Neural cell (in vitro differentiated cells): Measurements from ENCODE around the gene INPP4B. TPM values are rescaled to one million over a fixed set of nuclear protein-coding genes. Genes with fewer than 3 reads are reported as not detected.

Experiments
- H2AFZ ChIP-seq: fragments of 200-600, 300-800 bp; sonication (generic), shearing (Covaris generic); 2 replicates; pipeline ENCODE4 v1.6.0; 2014; ENCODE audit warnings: low read depth, mild to moderate bottlenecking, antibody characterized with exemption, low read length, moderate library complexity
- H3F3A ChIP-seq: fragments of 200-600 bp; shearing (Covaris generic); 2 replicates; pipeline ENCODE4 v1.6.1; 2016; ENCODE audit warnings: mild to moderate bottlenecking, moderate library complexity, mixed read lengths, antibody characterized with exemption, low read length; ENCODE audit not compliant: insufficient read depth, poor library complexity, severe bottlenecking
- H3K27ac ChIP-seq: fragments of 200-600, 300-800 bp; sonication (generic), shearing (Covaris generic); 2 replicates; pipeline ENCODE4 v1.5.1; 2014; ENCODE audit warnings: mild to moderate bottlenecking, low read length, moderate library complexity
- H3K27me3 ChIP-seq: fragments of 300-800, 200-600 bp; sonication (generic), shearing (Covaris generic); 2 replicates; pipeline ENCODE4 v1.6.0; 2014; ENCODE audit warnings: mild to moderate bottlenecking, low read depth, low read length, moderate library complexity; ENCODE audit not compliant: insufficient read depth
- H3K36me3 ChIP-seq: fragments of 300-800, 200-600 bp; sonication (generic), shearing (Covaris generic); 2 replicates; pipeline ENCODE4 v1.5.1; 2014; ENCODE audit warnings: mild to moderate bottlenecking, antibody characterized with exemption, low read length, moderate library complexity; ENCODE audit not compliant: insufficient read depth
- H3K4me2 ChIP-seq: fragments of 300-800, 200-600 bp; sonication (generic), shearing (Covaris generic); 2 replicates; pipeline ENCODE4 v1.6.0; 2014; ENCODE audit warnings: mild to moderate bottlenecking, low read length
- H3K4me3 ChIP-seq: fragments of 300-800, 200-600 bp; sonication (generic), shearing (Covaris generic); 2 replicates; pipeline ENCODE4 v1.5.1; 2014; ENCODE audit warnings: mild to moderate bottlenecking, low read length, moderate library complexity
- H3K79me2 ChIP-seq: fragments of 200-600 bp; shearing (Covaris generic); replicated peaks from 2 replicates; pipeline ENCODE4 v1.6.0; 2014; ENCODE audit warnings: mild to moderate bottlenecking, low read length, moderate library complexity; ENCODE audit not compliant: insufficient read depth
- H3K9ac ChIP-seq: fragments of 300-800, 200-600 bp; sonication (generic), shearing (Covaris generic); 2 replicates; pipeline ENCODE4 v1.6.1; 2016; ENCODE audit warnings: mild to moderate bottlenecking, low read length, mixed read lengths
- H3K9me2 ChIP-seq: fragments of 200-600 bp; shearing (Covaris generic); 2 replicates; pipeline ENCODE4 v1.6.1; 2016; ENCODE audit warnings: mild to moderate bottlenecking, low read length, mixed read lengths; ENCODE audit not compliant: insufficient read depth
- H3K9me3 ChIP-seq: fragments of 200-600, 300-800 bp; sonication (generic), shearing (Covaris generic); 2 replicates; pipeline ENCODE4 v1.6.1; 2016; ENCODE audit warnings: mild to moderate bottlenecking, mixed run types, low read length, moderate library complexity, mixed read lengths
- H4K20me1 ChIP-seq: fragments of 200-600 bp; shearing (Covaris generic); 2 replicates; pipeline ENCODE4 v1.6.1; 2016; ENCODE audit warnings: mild to moderate bottlenecking, mixed run types; ENCODE audit not compliant: insufficient read depth
- CTCF ChIP-seq: fragments of 450-650 bp; IDR thresholded peaks from 2 replicates; pipeline ENCODE4 v1.5.1; 2014; ENCODE audit warnings: antibody characterized with exemption, mild to moderate bottlenecking, moderate library complexity; ENCODE audit not compliant: poor library complexity, severe bottlenecking
- EP300 ChIP-seq: fragments of 450-650 bp; conservative IDR thresholded peaks from 2 replicates; pipeline ENCODE4 v1.6.1; 2014; ENCODE audit warnings: antibody characterized with exemption, mild to moderate bottlenecking, moderate library complexity; ENCODE audit not compliant: poor library complexity, severe bottlenecking
- EZH2 ChIP-seq: fragments of 200-600, 300-800 bp; shearing (Covaris generic), sonication (generic); IDR thresholded peaks from 2 replicates; pipeline ENCODE4 v1.6.1; 2014; ENCODE audit warnings: antibody characterized with exemption, low read length, borderline replicate concordance, mild to moderate bottlenecking; ENCODE audit not compliant: insufficient read depth, poor library complexity, severe bottlenecking
- MXI1 ChIP-seq: fragments of 450-650 bp; conservative IDR thresholded peaks from 2 replicates; pipeline ENCODE4 v1.6.1; 2014; ENCODE audit warnings: antibody characterized with exemption, mild to moderate bottlenecking; ENCODE audit not compliant: poor library complexity, severe bottlenecking
- POLR2AphosphoS5 ChIP-seq: IDR thresholded peaks from 2 replicates; pipeline ENCODE4 v1.6.1; 2012
- RAD21 ChIP-seq: fragments of 450-650 bp; conservative IDR thresholded peaks from 2 replicates; pipeline ENCODE4 v1.6.1; 2014; ENCODE audit warnings: antibody characterized with exemption, mild to moderate bottlenecking, moderate library complexity
- REST ChIP-seq: IDR thresholded peaks from 2 replicates; pipeline ENCODE4 v1.6.1; 2012; ENCODE audit warnings: borderline replicate concordance
- SMC3 ChIP-seq: fragments of 450-650 bp; conservative IDR thresholded peaks from 2 replicates; pipeline ENCODE4 v1.6.1; 2014; ENCODE audit warnings: antibody characterized with exemption, mild to moderate bottlenecking, moderate library complexity; ENCODE audit not compliant: poor library complexity
- TAF1 ChIP-seq: IDR thresholded peaks from 2 replicates; pipeline ENCODE4 v1.6.1; 2012; ENCODE audit warnings: low read depth
- polyA plus RNA-seq: library from polyadenylated mRNA; depleted of rRNA; stranded (reverse); fragments of >200 nt; gene quantifications from 2 replicates; pipeline ENCODE4 v1.2.3, GENCODE V29; 2014

The INPP4B gene
- polyA plus RNA-seq, 1 donor from 2014 or later, result 0.30 TPM

- Histone ChIP-seq H3K9ac (no peak overlapping the region), H3K27me3 (no peaks in the 10 kb centered on the region), H3K79me2 (no peaks in the 10 kb centered on the region), H3K27ac (no peak overlapping the region), H3K9me2 (no peaks in the 10 kb centered on the region), H3K4me2 (no peak overlapping the region), H3K36me3 (no peaks in the 10 kb centered on the region), H3K9me3 (no peaks in the 10 kb centered on the region), H2AFZ (no peak overlapping the region), H3K4me3 (no peak overlapping the region), H4K20me1 (no peaks in the 10 kb centered on the region), H3F3A (no peaks in the 10 kb centered on the region)
- no peak for TF ChIP-seq EP300
- TF ChIP-seq MXI1, result no peak
- TF ChIP-seq POLR2AphosphoS5, result no peak
- no peak for TF ChIP-seq EZH2
- no peak for TF ChIP-seq TAF1
- TF ChIP-seq RAD21, result no peak
- no peak for TF ChIP-seq REST
Measured at GRCh38 chr4:142329313-142329712, 516.8 kb downstream of the INPP4B start.

DNA sequence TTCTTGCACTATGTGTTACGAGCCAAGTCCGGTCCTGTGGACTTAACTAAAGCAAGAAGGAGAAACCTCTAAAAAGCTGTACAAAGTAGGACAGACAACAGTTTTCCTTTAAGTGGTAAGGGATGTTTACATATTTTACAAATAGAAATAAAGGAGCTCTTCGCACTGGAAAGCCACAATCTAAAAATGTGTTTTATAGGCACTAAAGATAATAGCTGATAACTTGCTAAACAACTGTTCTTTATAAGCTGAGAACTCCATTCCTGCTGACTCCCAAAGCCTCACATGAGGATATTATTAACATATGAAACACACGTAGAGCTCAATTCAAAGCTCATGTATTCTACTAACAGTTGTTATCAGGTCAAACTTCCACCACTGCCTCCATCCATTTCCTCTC, 519.9 kb downstream of the INPP4B start:
- Histone ChIP-seq H3K79me2 (no peaks in the 10 kb centered on the region), H3K4me2 (no peak overlapping the region)
- no peak for TF ChIP-seq MXI1
- no peak for TF ChIP-seq RAD21
- TF ChIP-seq EP300, result no peak
- TF ChIP-seq SMC3, result no peak
- TF ChIP-seq REST, result no peak
- TF ChIP-seq POLR2AphosphoS5, result no peak
- no peak for TF ChIP-seq TAF1
- TF ChIP-seq CTCF, result no peak
- TF ChIP-seq EZH2, result no peak

More for the DNA sequence above, 519.9 kb downstream of the INPP4B start:
- Histone ChIP-seq H3K4me3 (no peak overlapping the region), H2AFZ (no peak overlapping the region), H3K36me3 (no peaks in the 10 kb centered on the region), H3K9ac (no peak overlapping the region), H3K27ac (no peak overlapping the region), H4K20me1 (no peaks in the 10 kb centered on the region), H3F3A (no peaks in the 10 kb centered on the region), H3K9me3 (no peaks in the 10 kb centered on the region), H3K9me2 (no peaks in the 10 kb centered on the region), H3K27me3 (no peaks in the 10 kb centered on the region)
